ENCODE measurements around the gene UBFD1.

The UBFD1 gene

GRCh38 chr16:23590181-23590580, 32.7 kb downstream of the UBFD1 start:
- Histone ChIP-seq H2AFZ (ENCODE audit: low read length) (no peak overlapping the region), H3F3A (ENCODE audit: insufficient read depth, low read length) (no peaks in the 10 kb centered on the region), H3K9me3 (ENCODE audit: low read length) (no peaks in the 10 kb centered on the region), H3K9ac (ENCODE audit: low read length) (no peak overlapping the region), H3K4me1 (ENCODE audit: insufficient read depth, low read length, severe bottlenecking) (peaks cover 8% of the 10 kb centered on the region), H3K27ac (ENCODE audit: low read depth, low read length, poor library complexity, severe bottlenecking) (no peak overlapping the region), H4K20me1 (ENCODE audit: insufficient read depth, low read length) (no peaks in the 10 kb centered on the region), H3K4me2 (ENCODE audit: low read length) (no peak overlapping the region), H3K27me3 (ENCODE audit: insufficient read depth, low read length) (no peaks in the 10 kb centered on the region), H3K36me3 (ENCODE audit: insufficient read depth, low read length) (peaks cover 88% of the 10 kb centered on the region), H3K9me2 (ENCODE audit: low read depth, low read length) (no peaks in the 10 kb centered on the region), H3K4me3 (ENCODE audit: low read depth, low read length, poor library complexity, severe bottlenecking) (no peak overlapping the region), H3K79me2 (ENCODE audit: insufficient read depth, low read length) (peaks cover 41% of the 10 kb centered on the region)
- TF ChIP-seq CTCF (IDR thresholded peaks at IDR 0.05; ENCODE audit: low read length) (no peak), EZH2 (IDR thresholded peaks at IDR 0.05; ENCODE audit: borderline replicate concordance, low read length) (no peak)

DNA sequence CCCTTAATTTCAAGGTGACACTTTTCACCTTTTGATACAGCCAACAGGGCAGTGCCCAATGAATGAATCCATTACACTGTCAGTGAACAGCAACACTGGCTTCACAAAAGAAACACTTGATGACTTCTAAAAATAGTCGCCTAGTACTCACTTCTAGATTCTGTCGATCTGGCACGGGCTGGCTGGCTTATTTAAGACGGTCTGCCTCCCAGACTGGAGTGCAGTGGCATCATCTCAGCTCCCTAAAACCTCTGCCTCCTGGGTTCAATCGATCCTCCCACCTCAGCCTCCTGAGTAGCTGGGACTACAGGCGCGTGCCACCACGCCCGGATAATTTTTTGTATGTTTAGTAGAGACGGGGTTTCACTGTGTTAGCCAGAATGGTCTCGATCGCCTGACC, 36.7 kb downstream of the UBFD1 start:
- H3K9ac ChIP-seq (ENCODE audit: low read length) = no peak overlapping the region
- H3K79me2 ChIP-seq (ENCODE audit: insufficient read depth, low read length) = peaks cover 48% of the 10 kb centered on the region
- H3K4me2 ChIP-seq (ENCODE audit: low read length) = no peak overlapping the region
- H4K20me1 ChIP-seq (ENCODE audit: insufficient read depth, low read length) = no peaks in the 10 kb centered on the region
- no peaks in the 10 kb centered on the region for H3F3A ChIP-seq (ENCODE audit: insufficient read depth, low read length)
- H3K36me3 ChIP-seq (ENCODE audit: insufficient read depth, low read length) = peaks cover 51% of the 10 kb centered on the region
- peaks cover 15% of the 10 kb centered on the region for H3K4me1 ChIP-seq (ENCODE audit: insufficient read depth, low read length, severe bottlenecking)
- no peaks in the 10 kb centered on the region for H3K27me3 ChIP-seq (ENCODE audit: insufficient read depth, low read length)
- TF ChIP-seq CTCF (IDR thresholded peaks at IDR 0.05; ENCODE audit: low read length) (no peak), EZH2 (IDR thresholded peaks at IDR 0.05; ENCODE audit: borderline replicate concordance, low read length) (no peak)
- no peak overlapping the region for H3K27ac ChIP-seq (ENCODE audit: low read depth, low read length, poor library complexity, severe bottlenecking)
- H3K9me2 ChIP-seq (ENCODE audit: low read depth, low read length) = no peaks in the 10 kb centered on the region
- H3K9me3 ChIP-seq (ENCODE audit: low read length) = no peaks in the 10 kb centered on the region
- H3K4me3 ChIP-seq (ENCODE audit: low read depth, low read length, poor library complexity, severe bottlenecking) = no peak overlapping the region
- H2AFZ ChIP-seq (ENCODE audit: low read length) = no peak overlapping the region

- Histone ChIP-seq H3K27ac (ENCODE audit: low read depth, low read length, poor library complexity, severe bottlenecking) (no peak overlapping the region), H3K27me3 (ENCODE audit: insufficient read depth, low read length) (no peaks in the 10 kb centered on the region), H4K20me1 (ENCODE audit: insufficient read depth, low read length) (no peaks in the 10 kb centered on the region), H3K9ac (ENCODE audit: low read length) (peak overlapping the region; percentile 94), H3K4me2 (ENCODE audit: low read length) (peak overlapping the region; percentile 99), H3K9me2 (ENCODE audit: low read depth, low read length) (no peaks in the 10 kb centered on the region), H3K79me2 (ENCODE audit: insufficient read depth, low read length) (peaks cover 45% of the 10 kb centered on the region), H3K4me3 (ENCODE audit: low read depth, low read length, poor library complexity, severe bottlenecking) (peak overlapping the region; percentile 93), H3F3A (ENCODE audit: insufficient read depth, low read length) (no peaks in the 10 kb centered on the region), H3K36me3 (ENCODE audit: insufficient read depth, low read length) (peaks cover 40% of the 10 kb centered on the region), H3K9me3 (ENCODE audit: low read length) (no peaks in the 10 kb centered on the region), H2AFZ (ENCODE audit: low read length) (no peak overlapping the region), H3K4me1 (ENCODE audit: insufficient read depth, low read length, severe bottlenecking) (peaks cover 15% of the 10 kb centered on the region)
- TF ChIP-seq CTCF (IDR thresholded peaks at IDR 0.05; ENCODE audit: low read length) (no peak), EZH2 (IDR thresholded peaks at IDR 0.05; ENCODE audit: borderline replicate concordance, low read length) (no peak)
Measured at GRCh38 chr16:23595246-23595950, 37.9 kb downstream of the UBFD1 start.

All from OCI-LY1 (cell line).